Head of caudate nucleus (tissue), 42 donors: ENCODE results near the gene LYL1.
A peak's percentile ranks its signal among the peaks of the same experiment; 100 is the strongest.
"Not testable (repeated sequence)": the region's sequence is repeated elsewhere in the genome, so short reads cannot be mapped to it uniquely, and the experiment has no call there.

ENCODE experiments used
- DNase-seq, 42 donors: peaks; one replicate each; pipeline versions ENCODE4 v3.0.0 to v3.0.0-alpha.2; 2020 to 2021; ENCODE audit warnings: mixed read lengths in 7 of 42
- intact Hi-C: fragments of 100-400 bp; cut with DNase I; formaldehyde crosslinking; loops from one replicate; pipeline ENCODE4 v1.15.0; 2022

LYL1 gene

GRCh38 chr19:13102666-13103580 is at the start of gene LYL1:
LYL1 (minus strand) TSS chr19:13102858; CDS start chr19:13101171, 1,687 bp downstream.
- peak in 18 of 42 donors; percentile 26 to 67 (median 54) for DNase-seq
- intact Hi-C loops = no loop called here

GRCh38 chr19:13151605-13152355 is 49.1 kb upstream of the LYL1 start:
- DNase-seq = peak; percentile 93 to 99 (median 98)
- intact Hi-C loops = loop anchor here (2.0 kb wide), 1 partner anchor 35 kb away; the partner anchor contains the start of gene TRMT1

GRCh38 chr19:13150931-13151604 is 48.4 kb upstream of the LYL1 start:
- intact Hi-C loops = loop anchor here (2.0 kb wide), 1 partner anchor 34 kb away; the partner anchor contains the start of gene TRMT1

DNA sequence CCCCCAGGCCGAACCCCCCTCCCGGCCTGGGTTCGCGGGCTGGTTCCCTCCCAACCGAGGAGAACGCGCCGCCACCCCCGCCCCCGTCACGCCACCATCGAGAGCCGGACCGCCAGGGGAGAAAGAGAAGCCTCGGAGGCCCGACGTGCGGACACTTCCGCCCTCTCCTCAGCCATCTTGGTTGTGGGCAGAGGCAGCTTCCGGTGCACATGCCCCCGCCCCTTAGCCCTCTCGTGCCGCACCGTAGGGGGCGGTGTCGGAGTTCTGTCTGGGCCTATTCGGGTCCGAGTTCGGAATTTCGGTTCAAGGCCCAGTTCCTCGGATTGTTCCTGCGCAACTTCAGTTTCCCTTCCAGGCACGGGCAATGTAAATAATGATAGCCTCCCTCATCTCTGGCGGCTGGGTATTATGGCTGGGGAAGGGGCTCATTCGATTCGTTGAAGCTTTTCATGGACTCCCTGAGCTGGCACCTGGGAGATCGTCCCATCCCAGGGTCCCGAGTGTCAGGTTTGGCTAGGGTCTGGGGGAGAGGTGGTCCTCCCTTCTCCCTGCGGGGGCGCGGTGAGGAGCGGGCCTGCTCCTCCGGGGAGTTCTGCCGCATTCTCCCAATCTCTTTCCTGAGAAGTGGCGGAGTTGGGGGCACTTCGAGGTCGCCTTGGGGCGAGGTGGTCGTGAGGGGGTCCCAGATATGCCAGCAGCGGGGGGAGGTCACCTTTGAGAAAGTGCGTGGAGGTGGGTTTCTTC is 47.7 kb upstream of the LYL1 start, which contains the start of the genes IER2 and STX10:
TSS of gene IER2 (plus strand) at position 225 of the 744 bp plus-strand sequence. CDS start 2,776 bp downstream, outside the sequence.
TSS of gene STX10 (minus strand) at position 189 of the 744 bp plus-strand sequence. CDS start 202 bp downstream, outside the sequence.
- intact Hi-C loops = loop anchor here (2.0 kb wide), 1 partner anchor 34 kb away; the partner anchor contains the start of gene TRMT1
- peak; percentile 90 to 98 (median 97) for DNase-seq

More at GRCh38 chr19:13150931-13151604, 48.4 kb upstream of the LYL1 start:
- peak in 8 of 42 donors; percentile 6 to 50 (median 28) for DNase-seq

GRCh38 chr19:13149628-13150186 is 47.0 kb upstream of the LYL1 start:
- intact Hi-C loops = loop anchor here (2.0 kb wide), 1 partner anchor 33 kb away; the partner anchor contains the start of gene TRMT1
- peak in 21 of 42 donors; percentile 12 to 65 (median 45) for DNase-seq

DNA sequence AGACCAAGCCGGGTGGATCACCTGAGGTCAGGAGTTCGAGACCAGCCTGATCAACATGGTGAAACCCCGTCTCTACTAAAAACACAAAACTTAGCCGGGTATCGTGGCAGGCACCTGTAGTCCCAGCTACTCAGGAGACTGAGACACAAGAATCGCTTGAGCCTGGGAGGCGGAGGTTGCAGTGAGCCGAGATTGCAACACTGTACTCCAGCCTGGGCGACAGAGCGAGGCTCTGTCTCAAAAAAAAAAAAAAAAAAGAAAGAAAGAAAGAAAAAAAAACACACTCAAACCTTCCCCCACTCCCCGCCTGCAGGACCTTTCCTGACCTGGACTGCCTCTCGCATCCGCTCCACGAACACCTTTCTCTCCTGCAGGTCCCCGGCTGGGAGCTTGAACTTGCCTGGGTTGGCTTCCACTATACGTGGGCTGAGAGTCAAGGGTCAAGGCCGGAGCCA is 46.5 kb upstream of the LYL1 start:
- DNase-seq = peak in 11 of 42 donors; percentile 10 to 61 (median 34)
- intact Hi-C loops = not testable (repeated sequence)

DNA sequence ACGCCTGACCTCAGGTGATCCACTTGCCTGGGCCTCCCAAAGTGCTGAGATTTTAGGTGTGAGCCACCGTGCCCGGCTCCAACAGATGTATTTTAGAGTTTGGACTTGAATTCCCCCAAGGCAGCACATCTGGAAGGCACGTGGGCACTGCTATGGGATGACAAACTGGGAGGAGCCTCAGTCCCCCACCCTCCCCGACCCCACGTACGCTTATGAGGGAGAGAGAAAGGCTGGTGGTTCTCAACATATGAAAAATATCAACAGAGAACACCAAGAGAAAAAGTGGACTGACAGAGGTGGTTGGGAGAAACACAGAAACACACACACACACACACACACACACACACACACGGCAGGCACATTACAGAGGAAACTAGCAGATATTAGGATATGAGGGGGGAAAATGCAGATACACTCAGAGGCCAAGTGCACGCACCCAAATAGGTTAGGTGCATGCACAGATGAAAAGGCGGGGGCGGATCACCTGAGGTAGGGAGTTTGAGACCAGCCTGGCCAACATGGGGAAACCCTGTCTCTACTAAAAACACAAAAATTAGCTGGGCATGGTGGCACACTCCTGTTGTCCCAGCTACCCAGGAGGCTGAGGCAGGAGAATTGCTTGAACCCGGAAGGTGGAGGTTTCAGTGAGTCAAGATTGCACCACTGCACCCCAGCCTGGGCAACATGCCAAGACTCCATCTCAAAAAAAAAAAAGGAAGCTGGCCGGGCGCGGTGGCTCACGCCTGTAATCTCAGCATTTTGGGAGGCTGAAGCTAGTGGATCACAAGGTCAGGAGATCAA is 44.3 kb upstream of the LYL1 start:
- intact Hi-C loops = no loop called here
- peak in 2 of 42 donors; percentile 34 to 44 for DNase-seq

- intact Hi-C loops = no loop called here
- DNase-seq = no peak
Measured at GRCh38 chr19:13139633-13140311, 37.1 kb upstream of the LYL1 start.

- intact Hi-C loops = no loop called here
- no peak for DNase-seq
Measured at GRCh38 chr19:13138916-13139198, 36.2 kb upstream of the LYL1 start.

DNA sequence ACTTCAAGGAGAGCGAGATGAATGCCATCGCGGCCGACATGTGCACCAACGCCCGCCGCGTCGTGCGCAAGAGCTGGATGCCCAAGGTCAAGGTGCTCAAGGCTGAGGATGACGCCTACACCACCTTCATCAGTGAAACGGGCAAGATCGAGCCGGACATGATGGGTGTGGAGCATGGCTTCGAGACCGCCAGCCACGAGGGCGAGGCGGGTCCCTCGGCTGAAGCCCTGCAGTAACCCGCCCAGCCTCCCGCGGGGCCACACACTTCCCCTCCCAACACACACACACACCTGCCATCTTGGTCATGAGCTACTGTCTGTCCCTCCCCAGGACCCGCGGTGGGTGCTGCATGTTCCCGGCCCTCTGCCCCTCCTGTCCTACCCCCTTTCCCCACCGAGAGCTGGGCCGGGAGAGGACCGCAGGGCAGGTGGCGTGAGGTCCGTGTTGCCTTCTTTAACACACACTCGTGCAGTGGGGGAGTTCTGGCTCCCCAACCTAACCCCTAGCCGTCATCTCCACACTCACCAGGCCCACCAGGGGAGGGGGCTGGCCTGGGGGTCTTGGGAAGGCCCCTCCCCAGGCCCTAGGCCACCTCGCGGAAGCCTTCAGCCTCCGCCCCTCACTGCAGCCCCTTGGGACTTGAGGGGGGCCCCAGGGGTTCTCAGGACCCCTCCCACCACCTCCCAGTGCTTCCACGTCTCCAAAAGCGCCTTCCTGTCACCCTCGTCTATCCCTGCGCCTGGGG is 35.7 kb upstream of the LYL1 start:
- intact Hi-C loops = no loop called here
- DNase-seq = no peak

- intact Hi-C loops = no loop called here
Measured at GRCh38 chr19:13137290-13137794, 34.7 kb upstream of the LYL1 start.

DNA sequence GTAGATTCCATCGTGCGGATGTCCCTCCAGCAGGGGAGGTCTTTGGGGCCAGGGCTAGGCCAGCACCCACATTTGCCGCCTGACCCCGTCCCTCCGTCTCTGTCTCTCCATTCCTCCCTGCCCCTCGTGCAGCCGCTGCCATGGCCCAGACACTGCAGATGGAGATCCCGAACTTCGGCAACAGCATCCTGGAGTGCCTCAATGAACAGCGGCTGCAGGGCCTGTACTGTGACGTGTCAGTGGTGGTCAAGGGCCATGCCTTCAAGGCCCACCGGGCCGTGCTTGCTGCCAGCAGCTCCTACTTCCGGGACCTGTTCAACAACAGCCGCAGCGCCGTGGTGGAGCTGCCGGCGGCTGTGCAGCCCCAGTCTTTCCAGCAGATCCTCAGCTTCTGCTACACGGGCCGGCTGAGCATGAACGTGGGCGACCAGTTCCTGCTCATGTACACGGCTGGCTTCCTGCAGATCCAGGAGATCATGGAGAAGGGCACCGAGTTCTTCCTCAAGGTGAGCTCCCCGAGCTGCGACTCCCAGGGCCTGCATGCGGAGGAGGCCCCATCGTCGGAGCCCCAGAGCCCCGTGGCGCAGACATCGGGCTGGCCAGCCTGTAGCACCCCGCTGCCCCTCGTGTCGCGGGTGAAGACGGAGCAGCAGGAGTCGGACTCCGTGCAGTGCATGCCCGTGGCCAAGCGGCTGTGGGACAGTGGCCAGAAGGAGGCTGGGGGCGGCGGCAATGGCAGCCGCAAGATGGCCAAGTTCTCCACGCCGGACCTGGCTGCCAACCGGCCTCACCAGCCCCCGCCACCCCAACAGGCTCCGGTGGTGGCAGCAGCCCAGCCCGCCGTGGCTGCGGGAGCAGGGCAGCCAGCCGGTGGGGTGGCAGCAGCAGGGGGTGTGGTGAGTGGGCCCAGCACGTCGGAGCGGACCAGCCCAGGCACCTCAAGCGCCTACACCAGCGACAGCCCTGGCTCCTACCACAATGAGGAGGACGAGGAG is 32.7 kb upstream of the LYL1 start:
- intact Hi-C loops = no loop called here
- DNase-seq = no peak

More at GRCh38 chr19:13137290-13137794, 34.7 kb upstream of the LYL1 start:
- DNase-seq = no peak

- intact Hi-C loops = no loop called here
- no peak for DNase-seq
Measured at GRCh38 chr19:13134626-13135025, 32.0 kb upstream of the LYL1 start.

GRCh38 chr19:13133241-13133870 is 30.7 kb upstream of the LYL1 start:
- DNase-seq = peak in 8 of 42 donors; percentile 27 to 70 (median 42)

More at GRCh38 chr19:13133241-13133870, 30.7 kb upstream of the LYL1 start:
- intact Hi-C loops = no loop called here
